Measurements from ENCODE around the gene PEA15.

The PEA15 gene, protein sequence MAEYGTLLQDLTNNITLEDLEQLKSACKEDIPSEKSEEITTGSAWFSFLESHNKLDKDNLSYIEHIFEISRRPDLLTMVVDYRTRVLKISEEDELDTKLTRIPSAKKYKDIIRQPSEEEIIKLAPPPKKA

DNA sequence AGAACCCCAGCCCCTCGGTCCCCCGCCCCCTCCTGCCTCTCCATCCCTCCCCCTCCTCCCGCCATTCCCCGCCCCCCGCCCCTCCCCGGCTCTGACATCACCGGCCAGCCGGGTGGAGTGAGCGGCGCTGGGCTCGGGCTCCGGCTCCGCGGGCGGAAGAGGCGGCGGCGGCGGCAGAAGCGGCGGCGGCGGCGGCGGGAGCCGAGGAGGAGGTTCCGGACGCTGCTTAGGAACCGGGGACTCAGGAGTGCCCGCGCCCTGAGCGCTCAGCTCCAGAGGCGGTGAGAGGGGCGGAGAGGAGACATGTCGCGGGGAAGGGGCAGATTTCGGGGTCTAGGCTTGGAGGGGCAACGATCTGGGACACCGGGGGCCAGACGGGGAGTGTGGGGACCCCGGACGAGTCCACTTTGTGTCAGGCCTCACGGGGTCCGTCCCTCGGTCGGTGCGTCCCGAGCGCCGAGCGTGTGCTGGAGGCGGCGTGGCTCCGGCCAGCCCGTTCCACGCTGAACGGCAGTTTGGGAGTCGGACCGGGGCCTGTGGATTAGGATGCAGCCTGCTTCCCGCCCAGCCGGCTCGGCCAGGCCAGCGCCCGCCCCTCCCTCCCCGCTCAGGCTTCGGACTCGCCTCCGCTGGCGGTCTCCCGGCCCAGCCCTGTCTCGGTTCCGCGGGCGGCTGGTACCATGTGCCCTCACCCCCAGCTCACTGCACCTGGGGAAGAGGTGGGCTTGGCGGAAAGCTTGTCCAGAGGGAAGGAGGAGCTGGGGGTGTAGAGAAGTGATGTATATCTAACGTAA lies at the start of gene PEA15:
TSS of gene PEA15 (plus strand) at position 143 of the 794 bp plus-strand sequence. CDS start 6,161 bp downstream, outside the sequence.
- peak; percentile 87 for DNase-seq

DNA sequence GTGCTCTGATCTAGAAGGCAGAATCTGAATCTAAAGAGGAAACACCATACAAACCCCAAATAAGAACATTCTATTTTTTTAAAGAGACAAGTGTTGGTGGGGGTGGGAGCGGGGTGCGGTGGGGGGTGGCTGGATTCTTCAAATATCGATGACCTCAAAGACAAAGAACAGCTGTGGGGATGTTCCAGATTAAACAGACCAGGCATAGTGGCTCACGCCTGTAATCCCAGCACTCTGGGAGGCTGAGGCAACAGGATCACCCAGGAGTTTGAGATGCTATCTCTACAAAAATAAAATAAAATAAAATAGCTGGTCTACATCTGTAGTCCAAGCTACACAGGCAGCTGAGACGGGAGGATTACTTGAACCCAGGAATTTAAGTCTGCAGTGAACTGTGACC lies 48.8 kb upstream of the PEA15 start:
- no peak for DNase-seq

DNA sequence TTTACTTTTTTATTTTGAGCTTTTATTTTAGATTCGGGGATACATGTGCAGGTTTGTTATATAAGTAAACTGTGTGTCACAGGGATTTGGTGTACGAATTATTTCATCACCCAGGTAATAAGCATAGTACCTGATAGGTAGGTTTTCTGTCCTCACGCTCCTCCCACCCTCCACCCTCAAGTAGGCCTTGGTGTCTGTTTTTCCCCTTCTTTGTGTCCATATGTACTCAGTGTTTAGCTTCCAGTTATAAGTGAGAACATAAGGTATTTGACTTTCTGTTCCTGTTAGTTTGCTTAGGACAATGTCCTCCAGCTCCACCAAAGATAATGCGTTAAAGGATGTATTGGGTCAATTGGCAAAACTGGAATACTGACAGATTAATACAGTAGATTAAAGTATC lies 48.0 kb upstream of the PEA15 start:
- no peak for DNase-seq

DNA sequence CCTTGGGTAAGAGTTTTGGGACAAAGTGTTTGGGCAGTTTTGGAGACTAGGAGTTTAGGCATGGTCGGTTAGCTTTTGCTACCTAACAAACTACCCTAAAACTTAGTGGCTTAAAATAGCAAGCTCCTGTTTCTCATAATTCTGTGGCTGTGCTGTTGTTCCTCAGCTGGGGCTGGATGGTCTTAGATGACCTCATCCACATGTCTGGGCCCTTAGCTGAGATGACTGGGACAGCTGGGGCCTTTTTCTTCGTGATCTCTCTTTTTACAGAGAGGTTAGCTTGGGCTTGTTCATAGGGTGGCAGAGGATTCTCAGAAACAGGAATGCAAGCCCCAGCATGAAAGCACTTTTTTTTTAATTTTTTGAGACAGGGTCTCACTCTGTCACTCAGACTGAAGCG lies 47.2 kb upstream of the PEA15 start:
- DNase-seq = no peak

DNA sequence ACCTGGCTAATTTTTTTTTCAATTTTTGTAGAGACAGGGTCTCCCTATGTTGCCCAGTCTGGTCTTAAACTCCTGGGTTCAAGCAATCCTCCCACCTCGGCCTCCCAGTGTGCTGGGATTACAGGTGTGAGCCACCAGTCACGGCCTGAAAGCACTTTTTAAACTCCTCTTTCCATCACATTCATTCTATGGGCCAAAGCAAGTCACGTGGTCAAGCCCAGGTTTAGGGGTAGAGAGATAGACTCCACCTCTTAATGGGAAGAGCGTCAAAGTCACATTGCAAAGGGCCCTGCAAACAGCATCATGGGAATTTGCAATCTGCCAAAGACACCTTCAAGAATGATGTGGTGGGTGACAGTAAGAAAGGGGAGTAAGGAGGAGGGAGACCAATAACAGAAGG lies 46.6 kb upstream of the PEA15 start:
- no peak for DNase-seq

DNA sequence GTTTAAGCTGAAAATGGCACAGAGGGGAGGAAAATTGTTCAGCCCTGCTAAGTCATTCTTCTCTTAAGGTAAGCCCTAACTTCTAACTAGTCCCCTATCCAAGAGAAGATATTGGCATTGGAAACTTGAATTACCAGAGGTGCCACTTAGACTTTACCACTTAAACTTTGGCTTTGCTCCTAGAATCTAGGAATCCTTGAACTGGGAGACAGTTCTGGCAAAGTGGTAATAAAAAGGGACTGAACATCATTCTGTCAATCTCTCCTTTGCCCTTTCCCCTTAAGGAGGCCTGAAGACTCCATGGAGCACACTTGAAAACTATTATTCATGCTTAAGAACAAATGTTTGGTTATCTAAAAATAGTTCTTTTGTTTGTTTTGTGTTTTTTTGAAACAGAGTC lies 45.3 kb upstream of the PEA15 start:
- DNase-seq = no peak

DNA sequence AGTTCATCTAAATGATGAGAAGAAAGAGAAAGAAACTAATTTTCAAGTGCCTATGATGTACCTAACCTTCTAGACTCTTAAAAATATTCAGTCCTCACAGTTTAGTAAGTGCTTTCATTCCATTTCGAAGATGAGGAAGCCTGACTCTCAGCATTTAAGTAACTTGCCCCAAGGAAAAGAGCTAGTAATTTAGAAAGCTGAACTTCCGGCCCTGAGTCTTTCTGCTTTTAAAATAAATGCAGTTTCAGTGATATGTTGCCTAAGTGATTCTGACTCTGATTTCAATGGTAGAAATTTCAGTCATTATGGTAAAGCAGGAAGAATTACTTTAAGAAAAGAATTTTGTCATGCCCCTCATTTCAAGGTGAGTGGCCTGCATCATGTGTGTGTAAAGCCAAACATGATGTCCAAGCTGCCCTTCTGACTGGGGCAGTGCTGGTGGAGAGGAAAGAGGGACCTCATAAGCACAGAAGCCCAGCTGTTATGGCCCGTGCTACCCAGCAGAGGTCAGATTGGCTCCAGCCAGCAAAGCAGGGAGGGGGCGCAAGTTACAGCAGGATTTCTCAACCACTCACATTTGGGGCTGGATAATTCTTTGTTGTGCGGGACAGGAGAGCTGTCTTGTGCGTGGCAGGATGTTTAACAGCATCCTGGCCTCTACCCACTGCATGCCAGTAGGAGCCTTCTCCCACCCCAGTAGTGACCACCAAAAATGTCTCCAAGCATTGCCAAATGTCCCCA lies 43.0 kb upstream of the PEA15 start:
- DNase-seq = no peak

DNA sequence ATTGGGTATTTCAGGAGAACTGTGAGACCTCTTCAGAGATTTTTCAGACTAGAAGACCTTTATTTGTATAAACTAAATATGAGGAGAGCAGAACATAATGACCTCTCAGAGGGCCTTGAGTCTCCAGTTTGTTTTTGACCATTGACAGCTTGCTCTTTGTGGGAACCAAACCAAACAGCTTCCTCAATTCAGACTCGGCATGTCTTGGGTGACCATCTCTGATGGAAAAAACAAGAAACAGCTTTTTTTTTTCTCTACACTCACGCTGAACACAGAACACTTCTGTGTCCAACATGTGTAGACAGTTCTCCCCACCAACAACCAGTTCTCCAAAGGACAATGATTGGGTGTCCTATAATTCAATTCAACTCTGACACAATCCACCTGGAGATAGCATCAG lies 42.3 kb upstream of the PEA15 start:
- no peak for DNase-seq

DNA sequence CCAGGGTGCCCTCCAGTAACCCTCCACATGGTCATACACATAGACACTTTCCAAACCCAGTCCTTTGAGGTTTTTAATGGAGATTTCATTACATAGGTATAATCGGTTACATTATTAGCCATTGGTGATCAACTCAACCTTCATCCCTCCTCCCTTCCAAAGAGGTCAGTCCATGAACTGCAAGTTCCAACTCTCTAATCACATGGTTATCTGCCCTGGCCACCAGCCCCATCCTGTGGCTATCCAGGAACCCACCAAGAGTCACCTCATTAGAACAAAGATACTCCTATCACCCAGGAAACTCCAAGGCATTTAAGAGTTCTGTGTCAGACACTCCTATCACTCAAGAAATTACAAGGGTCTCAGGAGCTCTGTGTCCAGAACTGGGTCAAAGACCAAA lies 41.6 kb upstream of the PEA15 start:
- DNase-seq = no peak

DNA sequence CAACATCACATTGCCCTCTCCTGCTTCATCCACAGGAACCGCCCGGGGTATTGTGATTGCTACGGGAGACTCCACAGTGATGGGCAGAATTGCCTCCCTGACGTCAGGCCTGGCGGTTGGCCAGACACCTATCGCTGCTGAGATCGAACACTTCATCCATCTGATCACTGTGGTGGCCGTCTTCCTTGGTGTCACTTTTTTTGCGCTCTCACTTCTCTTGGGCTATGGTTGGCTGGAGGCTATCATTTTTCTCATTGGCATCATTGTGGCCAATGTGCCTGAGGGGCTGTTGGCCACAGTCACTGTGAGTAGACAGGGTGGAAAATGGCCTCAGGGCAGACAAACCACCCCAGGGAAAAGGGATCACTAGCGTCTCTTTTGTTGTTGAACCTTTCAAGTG lies 41.1 kb upstream of the PEA15 start:
- DNase-seq = no peak

DNA sequence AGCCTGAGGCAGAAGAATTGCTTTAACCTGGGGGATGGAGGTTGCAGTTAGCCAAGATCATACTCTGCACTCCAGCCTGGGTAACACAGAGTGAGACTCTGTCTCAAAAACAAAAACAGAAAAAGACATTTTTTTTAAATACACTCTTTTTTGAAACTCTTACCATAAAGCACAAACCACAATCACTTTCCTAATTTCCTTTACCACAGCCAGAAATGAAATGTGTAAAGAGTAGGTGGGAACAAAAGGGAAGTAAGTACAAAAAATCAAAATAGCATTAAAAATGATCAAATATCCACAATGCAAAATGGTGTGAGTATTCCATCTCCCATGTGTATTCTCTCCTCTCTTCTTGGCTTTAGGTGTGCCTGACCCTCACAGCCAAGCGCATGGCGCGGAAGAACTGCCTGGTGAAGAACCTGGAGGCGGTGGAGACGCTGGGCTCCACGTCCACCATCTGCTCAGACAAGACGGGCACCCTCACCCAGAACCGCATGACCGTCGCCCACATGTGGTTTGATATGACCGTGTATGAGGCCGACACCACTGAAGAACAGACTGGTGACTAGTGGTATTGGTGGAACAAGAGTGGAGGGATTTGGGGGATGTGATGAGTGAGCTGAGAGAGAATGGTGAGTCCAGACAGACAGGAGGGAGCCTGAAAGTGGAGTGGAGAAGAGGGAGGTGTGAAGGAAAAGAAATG lies 38.9 kb upstream of the PEA15 start:
- DNase-seq = no peak

DNA sequence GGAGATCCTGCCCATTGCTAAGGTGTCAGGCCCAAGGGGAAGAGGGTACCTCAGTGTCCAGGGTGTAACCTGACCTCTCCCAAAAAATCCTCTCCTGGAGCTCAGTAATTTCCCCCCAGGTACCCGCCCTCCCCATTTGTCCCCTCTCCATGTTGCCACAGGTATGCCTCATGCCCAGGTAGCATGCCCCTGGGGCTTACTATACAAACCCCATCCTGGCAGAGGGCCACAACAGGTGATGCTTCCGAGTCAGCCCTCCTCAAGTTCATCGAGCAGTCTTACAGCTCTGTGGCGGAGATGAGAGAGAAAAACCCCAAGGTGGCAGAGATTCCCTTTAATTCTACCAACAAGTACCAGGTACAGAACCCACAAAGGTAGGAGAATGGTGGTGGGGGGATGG lies 38.1 kb upstream of the PEA15 start:
- DNase-seq = no peak

DNA sequence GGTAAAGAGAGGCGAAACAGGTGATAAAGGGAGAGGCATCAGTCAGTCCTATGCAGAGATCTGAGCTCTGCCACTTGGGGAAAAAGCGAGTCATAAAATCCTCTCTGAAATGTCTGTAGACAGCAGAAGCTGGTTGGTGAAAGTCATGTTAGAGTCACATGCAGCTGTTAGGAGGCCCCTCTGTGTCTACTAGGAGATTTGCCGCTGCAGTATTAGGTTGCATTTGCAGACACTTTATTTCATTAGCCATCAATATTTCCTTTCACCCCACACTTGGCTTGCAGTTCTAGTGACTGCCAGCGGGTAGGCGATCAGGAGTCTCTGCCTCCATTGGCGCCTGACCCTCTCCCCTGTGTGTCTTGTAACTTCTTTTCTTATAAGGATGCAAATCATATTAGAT lies 37.6 kb upstream of the PEA15 start:
- no peak for DNase-seq

DNA sequence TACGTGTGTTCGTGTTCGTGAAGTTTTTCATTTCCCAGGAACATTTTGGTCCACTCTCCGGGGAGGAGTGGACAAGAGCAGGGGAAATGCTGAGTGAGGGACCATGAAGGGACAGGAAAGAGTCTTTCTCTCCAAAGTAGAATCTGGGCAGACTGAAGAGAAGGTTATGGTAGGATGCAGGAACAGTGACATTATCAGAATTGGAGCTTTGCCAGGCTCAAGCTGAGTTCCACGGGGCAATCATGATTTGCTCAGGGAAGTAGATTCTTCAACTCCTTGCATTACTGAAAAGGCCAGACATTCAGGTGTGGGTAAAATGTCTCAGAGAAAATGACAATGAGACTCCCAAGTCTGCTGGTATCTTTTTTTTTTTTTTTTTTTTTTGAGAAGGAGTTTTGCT lies 37.2 kb upstream of the PEA15 start:
- no peak for DNase-seq

DNA sequence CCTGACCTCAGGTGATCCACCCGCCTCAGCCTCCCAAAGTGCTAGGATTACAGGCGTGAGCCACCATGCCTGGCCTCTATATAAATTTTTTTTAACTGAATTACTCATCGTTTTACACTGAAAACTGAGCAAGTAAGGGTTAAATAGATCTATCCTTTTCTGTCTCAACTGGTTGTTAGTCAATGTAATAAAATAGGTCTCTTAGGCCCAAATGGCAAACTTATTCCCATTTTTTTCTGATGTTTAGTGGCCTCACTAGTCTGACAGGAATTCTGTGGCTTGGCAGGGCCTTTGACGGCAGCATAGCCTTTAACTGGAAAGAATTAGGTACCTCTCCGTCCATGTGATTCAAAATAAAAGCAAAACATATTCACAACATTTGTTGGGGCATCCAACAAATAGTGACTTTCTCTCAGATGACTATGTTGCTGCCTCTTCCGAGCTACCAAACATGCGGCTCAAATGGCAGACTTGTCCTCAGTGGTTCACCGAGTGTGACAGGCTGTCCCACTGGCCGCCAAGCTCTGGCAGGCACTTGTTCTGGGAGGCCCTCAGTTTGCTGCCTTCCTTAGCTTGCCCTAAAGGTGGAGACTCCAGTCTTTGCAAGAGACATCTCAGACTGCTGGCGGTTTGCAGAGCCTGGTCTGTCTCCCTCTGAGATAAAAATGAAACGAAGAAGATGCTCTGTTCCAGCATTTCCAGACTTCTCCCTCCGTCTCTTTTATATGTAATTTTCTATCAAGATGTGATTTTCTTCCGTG lies 36.4 kb upstream of the PEA15 start:
- no peak for DNase-seq

DNA sequence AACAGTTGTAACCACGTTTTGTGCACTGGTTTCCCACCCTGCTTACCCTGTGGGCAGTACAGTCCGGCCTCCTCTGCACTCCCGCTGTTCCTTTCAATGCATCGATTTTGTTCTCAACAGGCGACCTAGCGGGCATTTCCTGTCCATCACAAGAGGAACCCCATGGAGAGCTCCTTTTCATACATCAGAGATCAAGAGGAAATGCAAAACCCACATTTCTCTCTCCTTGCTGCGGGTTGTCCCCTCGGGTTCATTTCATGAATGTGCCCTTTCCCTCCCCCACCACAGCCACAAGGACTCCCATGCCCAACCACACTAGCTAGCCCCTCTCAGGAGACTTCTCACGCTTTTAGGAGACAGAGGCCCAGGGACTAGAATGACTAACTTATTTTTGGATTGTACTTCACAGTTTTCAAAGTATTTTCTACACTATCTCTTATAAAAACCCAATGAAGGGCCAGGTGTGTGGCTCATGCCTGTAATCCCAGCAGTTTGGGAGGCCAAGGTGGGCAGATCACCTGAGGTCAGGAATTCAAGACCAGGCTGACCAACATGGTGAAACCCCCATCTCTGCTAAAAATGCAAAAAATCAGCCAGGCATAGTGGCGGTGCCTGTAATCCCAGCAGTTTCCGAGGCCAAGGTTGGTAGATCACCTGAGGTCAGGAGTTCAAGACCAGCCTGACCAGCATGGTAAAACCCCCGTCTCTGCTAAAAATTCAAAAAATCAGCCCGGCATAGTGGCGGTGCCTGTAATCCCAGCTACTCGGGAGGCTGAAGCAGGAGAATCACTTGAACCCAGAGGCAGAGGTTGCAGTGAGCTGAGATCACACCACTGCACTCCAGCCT lies 35.4 kb upstream of the PEA15 start:
- no peak for DNase-seq

DNA sequence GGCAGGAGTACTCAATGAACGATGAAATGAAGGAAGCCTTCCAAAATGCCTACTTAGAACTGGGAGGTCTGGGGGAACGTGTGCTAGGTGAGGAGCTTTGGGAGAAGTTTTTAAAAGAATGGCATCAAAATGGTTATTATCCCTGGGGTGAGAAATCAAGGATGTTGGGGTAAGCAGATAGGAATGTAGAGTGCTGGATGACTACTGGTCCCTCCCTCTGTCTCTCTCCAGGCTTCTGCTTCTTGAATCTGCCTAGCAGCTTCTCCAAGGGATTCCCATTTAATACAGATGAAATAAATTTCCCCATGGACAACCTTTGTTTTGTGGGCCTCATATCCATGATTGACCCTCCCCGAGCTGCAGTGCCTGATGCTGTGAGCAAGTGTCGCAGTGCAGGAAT lies 33.8 kb upstream of the PEA15 start:
- DNase-seq = no peak

DNA sequence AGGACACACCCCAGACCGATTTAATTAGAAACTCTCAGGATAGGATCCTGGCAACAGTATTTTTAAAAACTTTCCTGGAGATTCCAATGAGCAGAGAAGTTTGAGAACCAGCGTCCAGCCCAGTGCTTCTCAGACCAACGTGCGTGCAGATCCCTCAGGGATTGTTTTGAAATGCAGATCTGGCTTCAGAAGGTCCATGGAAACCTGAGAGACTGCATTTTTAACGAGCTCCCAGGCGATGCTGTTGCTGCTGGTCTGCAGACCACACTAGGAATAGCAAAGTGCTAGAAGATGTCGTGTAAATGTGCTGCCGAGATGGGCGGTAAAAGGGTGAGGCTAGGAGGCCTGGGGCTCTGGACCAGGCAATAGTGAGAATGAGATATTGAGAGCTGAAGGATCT lies 33.2 kb upstream of the PEA15 start:
- no peak for DNase-seq

DNA sequence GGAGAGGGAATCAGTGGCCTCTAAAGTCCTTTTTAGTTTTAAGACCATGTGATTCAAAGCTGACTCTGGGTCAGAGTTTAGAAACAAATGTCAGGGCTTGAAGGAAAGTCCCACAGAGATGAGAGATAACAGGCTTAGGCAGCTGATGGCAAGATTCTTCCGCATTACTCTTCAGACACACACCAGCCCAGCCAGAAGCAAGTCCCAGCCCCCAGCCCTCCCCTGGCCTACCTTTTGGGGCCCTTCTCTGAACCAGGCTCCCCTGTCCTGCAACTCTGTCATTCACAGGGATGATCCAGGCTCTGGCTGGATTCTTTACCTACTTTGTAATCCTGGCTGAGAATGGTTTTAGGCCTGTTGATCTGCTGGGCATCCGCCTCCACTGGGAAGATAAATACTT lies 28.0 kb upstream of the PEA15 start:
- DNase-seq = no peak

DNA sequence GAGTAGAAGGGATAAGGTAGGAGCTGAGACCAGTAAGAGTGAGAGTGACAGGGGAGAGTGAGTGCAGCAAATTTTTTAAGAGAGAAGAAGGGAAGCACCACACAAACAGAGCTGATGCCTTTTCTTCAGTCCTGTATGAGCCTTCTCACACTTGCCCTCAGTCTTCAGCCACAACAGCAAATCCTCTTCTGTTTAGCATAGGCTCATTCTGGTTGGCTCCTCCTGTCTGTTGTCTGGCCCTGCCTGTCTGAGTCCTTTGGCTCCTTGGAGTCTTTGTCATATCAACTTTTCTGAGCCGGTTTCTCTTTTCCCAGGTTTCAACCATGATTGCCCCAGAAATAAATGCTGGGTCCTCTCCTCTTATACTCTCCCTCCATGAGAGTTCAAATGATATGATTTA lies 27.5 kb upstream of the PEA15 start:
- no peak for DNase-seq

DNA sequence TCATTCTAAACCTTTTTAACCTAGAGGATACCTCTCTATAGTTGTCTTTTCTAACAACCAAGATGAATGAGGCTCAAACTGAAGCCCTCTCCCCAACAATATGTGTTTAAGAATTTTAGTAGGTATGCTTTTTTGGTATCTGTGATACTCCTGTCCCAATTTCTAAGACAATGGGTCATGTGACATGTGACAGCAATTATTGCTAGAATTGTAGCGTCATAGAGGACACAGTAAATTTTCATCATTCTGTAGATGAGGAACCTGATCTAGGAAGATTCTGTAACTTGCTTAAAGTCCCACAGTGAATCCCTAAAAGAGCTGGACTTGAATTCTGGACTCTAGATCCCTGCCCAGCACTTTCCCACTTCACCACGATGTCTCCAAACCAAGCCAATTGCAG lies 26.5 kb upstream of the PEA15 start:
- DNase-seq = no peak

DNA sequence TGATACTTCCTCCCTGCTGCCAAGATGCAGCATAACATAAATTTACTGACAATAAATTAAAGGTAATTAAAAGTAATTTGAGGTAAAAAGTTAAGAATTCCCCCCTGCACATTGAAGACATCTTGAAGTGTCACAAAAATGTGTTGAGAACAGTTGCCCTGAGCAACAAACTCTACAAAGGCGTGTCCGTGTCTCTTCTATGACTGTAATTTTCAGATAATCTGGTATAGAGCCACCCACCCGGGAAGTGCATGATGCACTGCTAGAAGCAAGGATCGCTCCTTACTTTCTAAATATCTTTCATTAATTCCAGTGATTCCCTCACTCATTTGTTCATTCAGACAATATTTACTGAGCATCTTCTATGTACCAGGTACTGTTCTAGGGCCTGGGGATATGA lies 25.8 kb upstream of the PEA15 start:
- no peak for DNase-seq

Data from CD4-positive, alpha-beta T cell treated with Interleukin-17A for 4 hours (primary cell).